Psoas muscle (tissue), 8 donors: ENCODE measurements around the gene TBC1D1. TPM values are rescaled to one million over a fixed set of nuclear protein-coding genes. Genes with fewer than 3 reads are reported as not detected.
"Not testable (repeated sequence)": the region's sequence is repeated elsewhere in the genome, so short reads cannot be mapped to it uniquely, and the experiment has no call there.

Experiments
- ATAC-seq, 4 donors: fragments of 200-7000 bp; cut with Tn5 transposase; one replicate each; pipeline ENCODE4 v1.9.1; 2020; ENCODE audit warnings: moderate library complexity in 3 of 4, mild to moderate bottlenecking in 2 of 4
- DNase-seq, 2 donors: peaks; one replicate each; pipeline ENCODE4 v3.0.0-alpha.2; 2020
- H3K27ac ChIP-seq: fragments of 200-600 bp; one replicate; pipeline ENCODE4 v1.8.0; 2022
- H3K27me3 ChIP-seq, 3 donors: fragments of 200-600 bp in 1 of 3; one replicate each; pipeline versions ENCODE4 v1.6.1 to v1.8.0; 2013 to 2022; ENCODE audit warnings: low read length in 2 of 3, mild to moderate bottlenecking in 2 of 3, moderate library complexity in 1 of 3; ENCODE audit not compliant: insufficient read depth in 3 of 3
- H3K36me3 ChIP-seq, 2 donors: fragments of 200-600 bp in 1 of 2; one replicate each; pipeline versions ENCODE4 v1.6.1 to v1.8.0; 2013 to 2022; ENCODE audit warnings: low read depth in 1 of 2, mild to moderate bottlenecking in 1 of 2, moderate library complexity in 1 of 2; ENCODE audit not compliant: insufficient read depth in 1 of 2
- H3K4me1 ChIP-seq: fragments of 200-600 bp; one replicate; pipeline ENCODE4 v1.8.0; 2022
- H3K4me3 ChIP-seq: fragments of 200-600 bp; one replicate; pipeline ENCODE4 v1.8.0; 2022; ENCODE audit warnings: mild to moderate bottlenecking
- H3K9me3 ChIP-seq: fragments of 200-600 bp; one replicate; pipeline ENCODE4 v1.8.0; 2022
- CTCF ChIP-seq: fragments of 200-600 bp; IDR thresholded peaks from one replicate; pipeline ENCODE4 v1.8.0; 2022; ENCODE audit warnings: antibody characterized with exemption
- WGBS, 3 donors: extraction: QIAGEN DNeasy Blood & Tissue Kit; methylation state at CpG; one replicate each; pipeline versions ENCODE4 v1.1.6 to v1.1.7; 2013; 5-methylcytosine and 5-hydroxymethylcytosine counted together
- intact Hi-C, 2 donors: fragments of 100-400 bp; cut with DNase I; formaldehyde crosslinking; loops; one replicate each; pipeline versions ENCODE4 v1.11.0 to v1.14.2; 2022
- polyA plus RNA-seq, 3 donors: library from polyadenylated mRNA; stranded (reverse); fragments of 200-250 nt; gene quantifications; one replicate each; pipeline ENCODE4 v1.2.3, GENCODE V29; 2013
- total RNA-seq, 4 donors: library from RNA; stranded (reverse); fragmentation: NEBNext Ultra II Directional in 2 of 4; extraction: Animal tissue kit (Norgen Biotek cat#: 25700) in 2 of 4; gene quantifications; one replicate each; pipeline versions ENCODE4 v1.2.1 to v1.2.4, GENCODE V29; 2021 to 2023
- donor health status: healthy with polysubstance abuse.
- donor health status: DM: no; HTN: no; CAD: no; lungs with moderate emphysema.
- donor health status: Bipolar disorder and iron deficiency.
- donor health status: healthy.
- donor health status: DM: yes; HTN: yes; CAD: no.
- donor health status: DM: no; HTN: no; CAD: no.
- donor health status: DM: no; HTN: no; CAD: no.
- donor health status: DM: yes; HTN: yes; CAD: no.

The TBC1D1 gene
- total and polyA plus RNA-seq, 7 donors, result 18.1 to 130 (median 42.5) TPM

DNA sequence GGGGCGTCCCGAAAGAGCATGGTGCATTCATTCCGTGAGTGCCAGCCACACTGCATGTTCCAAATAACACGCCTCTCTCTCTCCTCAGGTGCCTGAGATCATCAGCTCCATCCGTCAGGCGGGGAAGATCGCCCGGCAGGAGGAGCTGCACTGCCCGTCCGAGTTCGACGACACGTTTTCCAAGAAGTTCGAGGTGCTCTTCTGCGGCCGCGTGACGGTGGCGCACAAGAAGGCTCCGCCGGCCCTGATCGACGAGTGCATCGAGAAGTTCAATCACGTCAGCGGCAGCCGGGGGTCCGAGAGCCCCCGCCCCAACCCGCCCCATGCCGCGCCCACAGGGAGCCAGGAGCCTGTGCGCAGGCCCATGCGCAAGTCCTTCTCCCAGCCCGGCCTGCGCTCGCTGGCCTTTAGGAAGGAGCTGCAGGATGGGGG is 123.6 kb downstream of the TBC1D1 start:
- ATAC-seq, result peak in 1 of 4 donors; percentile 3
- peak in 1 of 2 donors; percentile 53 for DNase-seq
- no peaks in the 10 kb centered on the region for H3K9me3 ChIP-seq
- 89 to 95% (median 93%) methylated on average over 37 of the region's 37 CpGs for WGBS, 3 donors
- no peaks in the 10 kb centered on the region for H3K27me3 ChIP-seq
- H3K4me3 ChIP-seq, result no peak overlapping the region
- H3K4me1 ChIP-seq, result peaks cover 10% of the 10 kb centered on the region
- no peak overlapping the region for H3K27ac ChIP-seq
- intact Hi-C loops, result no loop called here
- H3K36me3 ChIP-seq, result peaks cover 0 to 10% of the 10 kb centered on the region in 2 donors
- no peak for TF ChIP-seq CTCF

GRCh38 chr4:38015886-38016515 is 125.1 kb downstream of the TBC1D1 start:
- no peak overlapping the region for H3K4me3 ChIP-seq
- 59 to 79% (median 62%) methylated on average over 7 of the region's 7 CpGs for WGBS, 3 donors
- intact Hi-C loops, result no loop called here
- no peak for TF ChIP-seq CTCF
- H3K36me3 ChIP-seq, result peaks cover 0 to 16% of the 10 kb centered on the region in 2 donors
- no peaks in the 10 kb centered on the region for H3K9me3 ChIP-seq
- H3K27ac ChIP-seq, result no peak overlapping the region
- H3K27me3 ChIP-seq, result no peaks in the 10 kb centered on the region
- H3K4me1 ChIP-seq, result peaks cover 10% of the 10 kb centered on the region
- peak; percentile 57 to 84 (median 74) for ATAC-seq
- DNase-seq, result no peak

DNA sequence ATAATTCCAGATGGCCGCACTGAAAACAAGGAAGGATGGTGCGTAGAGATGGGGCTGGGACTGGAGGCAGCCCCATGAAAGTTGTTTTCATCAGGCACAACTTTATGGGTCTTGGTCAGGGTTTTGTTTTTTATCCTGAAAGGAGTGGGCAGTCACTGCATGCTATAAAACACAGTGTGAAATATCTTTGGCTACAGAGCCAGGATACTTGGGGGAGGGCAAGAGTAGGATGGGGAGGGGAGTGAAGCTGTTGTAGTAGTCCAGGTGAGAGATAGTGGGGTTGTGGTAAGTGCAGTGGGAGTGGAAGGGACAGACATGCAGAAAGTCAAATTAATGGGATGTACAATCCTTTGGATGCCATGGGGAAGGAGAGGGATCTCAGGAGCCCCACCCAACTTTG is 125.8 kb downstream of the TBC1D1 start:
- no peak for ATAC-seq
- DNase-seq, result no peak
- Histone ChIP-seq H3K27me3 (no peaks in the 10 kb centered on the region), H3K9me3 (no peaks in the 10 kb centered on the region), H3K4me1 (peaks cover 10% of the 10 kb centered on the region), H3K36me3 (peaks cover 2 to 23% of the 10 kb centered on the region in 2 donors), H3K4me3 (no peak overlapping the region), H3K27ac (no peak overlapping the region)
- TF ChIP-seq CTCF, result no peak
- WGBS, 3 donors, result 89 to 93% (median 89%) methylated on average over 2 of the region's 2 CpGs
- intact Hi-C loops, result no loop called here

DNA sequence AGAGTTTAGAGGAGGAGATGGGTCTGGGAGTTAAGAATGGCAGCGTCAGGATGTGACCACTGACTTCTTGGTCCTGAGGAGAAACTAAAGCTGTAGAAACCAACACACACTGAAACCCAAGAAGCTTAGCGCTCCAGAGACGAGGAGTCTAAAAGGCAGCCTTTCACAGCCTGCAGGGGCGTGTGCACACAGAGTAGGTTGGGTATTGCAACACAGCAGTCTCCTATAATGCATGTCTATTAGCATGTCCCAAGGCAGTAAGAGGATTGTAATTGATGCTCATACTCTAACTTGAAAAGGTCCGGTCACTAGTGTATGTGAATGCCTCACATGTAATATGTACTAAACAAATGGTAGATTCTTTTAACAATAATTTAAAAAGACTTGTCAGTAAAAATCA is 126.7 kb downstream of the TBC1D1 start:
- Histone ChIP-seq H3K36me3 (peaks cover 4 to 32% of the 10 kb centered on the region in 2 donors), H3K27me3 (no peaks in the 10 kb centered on the region), H3K4me3 (no peak overlapping the region), H3K27ac (no peak overlapping the region), H3K9me3 (no peaks in the 10 kb centered on the region), H3K4me1 (peaks cover 10% of the 10 kb centered on the region)
- DNase-seq (no peak), ATAC-seq (no peak)
- TF ChIP-seq CTCF, result no peak
- intact Hi-C loops, result no loop called here
- 85 to 95% (median 86%) methylated on average over 5 of the region's 5 CpGs for WGBS, 3 donors

DNA sequence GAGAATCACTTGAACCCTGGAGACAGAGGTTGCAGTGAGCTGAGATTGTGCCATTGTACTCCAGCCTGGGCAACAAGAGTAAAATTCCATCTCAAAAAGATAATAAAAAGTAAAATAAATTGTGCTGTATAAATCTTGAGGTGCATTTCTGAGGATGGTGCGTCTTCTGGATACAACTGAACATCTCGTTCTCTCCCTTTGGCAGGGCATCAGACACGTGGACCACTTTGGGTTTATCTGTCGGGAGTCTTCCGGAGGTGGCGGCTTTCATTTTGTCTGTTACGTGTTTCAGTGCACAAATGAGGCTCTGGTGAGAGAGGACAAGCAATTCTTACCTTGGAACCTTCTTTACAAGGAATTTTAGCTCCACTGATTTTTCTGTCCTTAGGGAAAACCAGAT is 129.5 kb downstream of the TBC1D1 start:
- DNase-seq (no peak), ATAC-seq (no peak)
- no peaks in the 10 kb centered on the region for H3K27me3 ChIP-seq
- no peaks in the 10 kb centered on the region for H3K9me3 ChIP-seq
- H3K27ac ChIP-seq, result no peak overlapping the region
- peaks cover 4 to 36% of the 10 kb centered on the region in 2 donors for H3K36me3 ChIP-seq
- 93 to 99% (median 96%) methylated on average over 7 of the region's 7 CpGs for WGBS, 3 donors
- no peaks in the 10 kb centered on the region for H3K4me1 ChIP-seq
- intact Hi-C loops, result no loop called here
- TF ChIP-seq CTCF, result no peak
- H3K4me3 ChIP-seq, result no peak overlapping the region

GRCh38 chr4:38020961-38021360 is 130.1 kb downstream of the TBC1D1 start:
- ATAC-seq, H3K9me3 ChIP-seq, DNase-seq, intact Hi-C loops, H3K4me3 ChIP-seq, H3K27ac ChIP-seq, H3K4me1 ChIP-seq, H3K27me3 ChIP-seq: not testable (repeated sequence)
- H3K36me3 ChIP-seq, result peaks cover 4 to 34% of the 10 kb centered on the region in 2 donors
- 96 to 97% (median 96%) methylated on average over 4 of the region's 4 CpGs for WGBS, 3 donors
